NCI-H1694 (cell line): ENCODE measurements around the gene ASXL1.

Experiments
- DNase-seq: peaks from one replicate; lab custom pipeline; 2025; lab: John Stamatoyannopoulos, UW

The ASXL1 gene

GRCh38 chr20:32440069-32440757 is 82.1 kb downstream of the ASXL1 start:
- no peak for DNase-seq

DNA sequence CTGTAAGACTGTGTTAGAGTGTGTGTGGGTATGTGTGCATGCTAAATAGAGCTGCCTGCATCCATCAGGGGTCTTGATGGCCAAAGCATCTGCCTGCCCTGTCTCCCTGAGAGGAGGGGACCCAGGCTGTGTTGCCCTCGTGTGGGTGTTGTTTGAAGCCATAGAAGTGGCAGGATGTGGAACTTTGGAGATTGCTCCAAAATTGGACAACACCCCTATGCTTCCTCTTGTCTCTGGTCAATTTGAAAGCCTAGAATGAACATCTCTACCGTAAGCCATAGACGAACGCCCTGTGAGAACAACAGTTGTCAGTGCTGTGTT is 82.6 kb downstream of the ASXL1 start:
- DNase-seq, result no peak

DNA sequence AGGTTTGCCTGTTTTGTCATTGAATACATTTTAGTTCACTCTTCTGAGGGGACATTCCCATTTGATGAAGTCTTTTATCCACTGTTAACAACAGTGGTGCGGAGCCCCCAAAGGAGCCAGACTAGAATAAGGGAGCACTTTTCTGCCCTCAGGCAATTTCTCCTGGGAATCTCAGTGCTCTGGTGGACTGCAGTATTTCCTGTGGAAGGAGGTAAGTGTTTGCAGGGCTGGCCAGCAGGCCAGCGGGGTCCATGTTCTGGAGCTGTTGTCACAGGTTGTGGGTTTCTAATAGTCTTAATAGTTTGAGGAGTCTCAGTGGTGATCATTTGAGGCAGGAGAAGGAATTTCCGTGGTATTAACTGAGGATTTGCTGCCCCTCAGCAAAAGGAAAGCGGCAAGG is 83.5 kb downstream of the ASXL1 start:
- DNase-seq, result no peak

- no peak for DNase-seq
Observed at GRCh38 chr20:32442630-32443373, 84.7 kb downstream of the ASXL1 start.

DNA sequence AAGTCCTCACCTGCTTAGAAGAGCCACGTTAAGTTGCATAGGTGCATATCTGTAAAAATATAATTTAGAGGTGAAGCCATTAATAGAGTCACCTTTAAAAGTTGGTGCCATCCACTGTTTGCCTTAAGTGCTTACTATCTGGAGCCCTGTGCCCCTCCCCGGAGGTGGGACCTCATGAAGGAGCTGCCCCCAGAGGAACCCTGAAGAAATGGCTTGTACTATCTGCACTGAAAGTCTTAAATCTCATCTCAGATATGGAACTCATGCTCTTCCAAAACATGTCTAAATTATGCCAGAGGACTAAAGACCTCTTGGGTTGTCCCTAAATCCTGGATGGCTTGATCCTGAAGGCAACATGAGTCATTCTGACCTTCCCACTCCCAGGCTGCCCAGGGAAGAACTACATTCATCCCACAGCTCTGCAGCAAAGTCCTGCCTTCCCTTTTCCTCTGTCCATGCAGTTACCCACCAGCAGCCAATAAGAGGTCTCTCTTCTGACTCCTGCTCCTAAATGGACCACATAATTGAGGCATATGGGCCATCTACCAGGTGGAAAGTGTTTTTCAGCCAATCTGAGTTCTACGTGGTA is 85.3 kb downstream of the ASXL1 start:
- DNase-seq, result no peak

DNA sequence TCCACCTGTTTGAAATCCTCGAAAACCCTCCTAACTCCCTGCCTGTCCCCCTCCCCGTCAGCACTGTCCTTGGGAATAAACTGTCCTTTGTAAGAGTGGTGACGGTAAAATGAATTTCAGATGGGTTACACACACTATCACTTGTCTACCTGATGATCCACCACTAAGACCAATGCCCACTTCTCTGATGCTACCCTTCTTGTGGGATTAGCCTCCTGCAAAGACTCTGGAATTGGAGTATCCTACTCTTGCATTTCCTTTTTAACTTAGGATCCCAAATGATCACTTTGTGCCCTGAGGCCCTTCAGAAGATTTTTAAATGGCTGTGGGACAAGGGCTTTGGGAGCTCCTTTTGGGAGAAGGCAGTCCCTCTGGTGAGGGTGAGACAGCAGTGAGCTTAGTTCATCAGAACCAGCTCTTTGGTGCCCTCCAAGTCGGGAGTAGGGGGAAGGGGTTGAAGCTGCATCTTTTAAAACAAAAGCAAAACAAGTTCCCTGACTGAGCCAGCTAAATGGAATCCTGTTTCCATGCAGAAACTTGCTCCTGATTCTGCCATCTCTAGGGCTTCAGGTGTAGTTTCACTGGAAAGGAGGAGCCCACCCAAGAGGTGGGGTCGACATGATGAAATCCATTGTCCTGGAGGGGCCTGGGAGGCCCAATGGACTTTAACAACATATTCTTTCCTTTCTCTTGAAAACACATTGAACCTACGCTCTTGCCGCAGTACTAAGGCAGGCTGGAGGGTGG is 86.5 kb downstream of the ASXL1 start:
- DNase-seq, result no peak

DNA sequence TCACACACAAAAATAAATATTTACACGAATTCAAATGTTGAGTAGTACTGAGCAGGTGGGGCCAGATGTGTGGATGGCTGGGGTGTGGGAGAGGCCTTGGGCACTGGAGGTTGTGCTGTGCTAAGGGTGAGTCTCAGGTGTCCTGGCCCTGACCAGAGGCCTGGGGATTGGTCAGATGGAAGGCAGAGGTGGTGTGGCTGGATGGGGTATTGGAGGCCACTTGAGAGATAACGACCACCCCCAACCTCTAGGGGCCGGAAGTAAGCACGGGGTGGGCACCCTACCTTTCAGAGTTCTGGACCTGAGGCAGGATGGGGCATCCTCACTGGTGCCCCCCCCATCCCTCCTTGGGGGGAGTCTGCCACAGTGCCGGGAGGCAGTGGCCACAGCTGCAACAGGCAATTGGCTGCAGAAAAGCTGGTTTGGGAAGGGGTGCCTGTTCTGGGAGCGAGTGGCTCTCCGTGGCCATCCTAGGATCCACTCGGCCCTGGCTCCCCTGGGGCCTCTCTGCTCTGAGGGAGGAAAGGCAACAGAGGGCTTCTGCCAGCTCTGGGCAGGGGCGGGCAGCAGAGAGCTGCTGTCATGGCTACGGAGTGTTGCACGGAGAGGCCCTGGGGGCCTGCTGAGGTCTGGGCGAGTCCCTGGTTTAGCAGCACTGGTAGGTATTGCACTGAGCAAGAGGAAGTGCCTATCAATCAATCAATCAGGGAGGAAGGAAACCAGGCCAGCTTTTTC is 87.6 kb downstream of the ASXL1 start:
- DNase-seq, result no peak

DNA sequence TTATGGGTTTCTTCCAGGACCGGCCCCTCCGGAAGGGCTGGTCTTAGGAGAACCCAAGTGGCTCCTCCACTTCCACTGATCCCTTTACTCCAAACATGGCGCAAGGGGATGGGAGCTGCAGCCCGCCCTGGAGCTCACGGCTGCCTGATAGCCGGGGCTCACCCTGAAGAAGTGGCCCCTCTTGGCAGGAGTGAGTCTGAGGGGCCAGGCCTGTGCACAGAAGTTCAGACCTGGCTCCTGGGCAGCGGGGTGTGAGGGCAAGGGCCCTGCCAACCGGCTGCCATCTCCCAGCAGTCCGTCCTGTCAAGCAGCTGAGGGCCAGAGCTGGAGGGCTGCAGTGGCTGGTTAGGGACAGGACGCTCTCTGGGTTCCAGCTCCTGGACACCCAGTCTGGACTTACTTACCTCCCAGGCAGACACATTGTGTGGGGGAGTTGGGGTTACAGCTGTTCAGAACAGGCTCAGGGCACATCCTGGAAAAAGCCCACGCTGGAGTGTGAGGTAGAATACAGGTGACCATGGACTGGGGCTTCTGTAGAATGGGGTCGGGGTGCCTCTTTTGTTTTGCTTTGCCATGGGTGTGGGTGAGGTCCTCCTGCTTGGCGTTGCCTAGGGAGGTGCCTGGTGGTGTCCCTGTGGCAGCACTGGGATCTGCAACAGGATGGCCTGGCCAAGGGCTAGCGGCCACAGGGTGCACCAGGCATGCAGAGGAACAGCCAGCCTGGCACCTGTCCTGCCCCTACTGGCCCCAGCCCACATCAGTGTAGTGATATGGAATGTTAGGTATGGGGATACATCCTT is 88.4 kb downstream of the ASXL1 start:
- no peak for DNase-seq

DNA sequence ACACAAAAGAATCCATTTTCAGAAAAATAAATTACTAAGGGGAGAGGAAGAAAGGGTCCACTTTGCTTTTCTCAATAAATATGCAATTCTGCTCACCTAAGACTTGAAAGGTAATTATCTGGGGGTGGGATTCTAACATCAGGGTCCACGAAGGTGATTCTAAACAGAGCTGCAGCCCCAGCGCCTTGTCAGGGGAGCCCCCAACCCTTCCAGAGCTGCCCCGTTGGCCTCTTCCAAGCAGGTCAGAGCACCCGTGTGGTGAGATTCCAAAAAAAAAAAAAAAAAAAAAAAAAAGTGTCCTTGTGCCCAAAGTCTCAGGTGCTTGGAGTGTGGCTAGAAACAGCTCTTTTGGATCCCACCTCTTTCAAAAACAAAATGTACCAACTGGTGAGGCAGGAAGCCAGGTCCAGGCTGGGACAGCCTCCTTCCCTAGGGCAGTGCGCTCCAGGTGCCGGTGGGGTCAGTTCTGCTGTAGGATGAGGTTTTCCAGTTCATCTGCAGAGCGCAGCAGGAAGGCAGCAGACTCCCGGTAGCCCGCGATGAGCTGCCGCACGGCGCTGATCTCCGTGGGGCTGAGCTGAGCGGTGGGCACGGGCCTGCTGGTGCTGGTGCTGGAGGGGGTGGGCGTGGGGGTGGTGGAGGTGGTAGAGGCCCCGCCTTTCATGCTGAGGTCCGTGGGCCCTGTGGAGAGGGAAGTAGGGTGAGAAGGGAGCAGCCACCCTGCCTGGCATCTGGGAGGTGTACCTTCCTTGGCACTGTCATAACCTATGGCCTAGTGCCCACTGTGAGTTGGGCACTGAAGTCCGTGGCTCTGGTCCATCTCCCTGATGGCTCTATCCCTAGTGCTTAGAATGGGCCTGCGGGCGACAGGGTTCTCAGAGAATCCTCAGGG is 89.3 kb downstream of the ASXL1 start:
- DNase-seq, result no peak

DNA sequence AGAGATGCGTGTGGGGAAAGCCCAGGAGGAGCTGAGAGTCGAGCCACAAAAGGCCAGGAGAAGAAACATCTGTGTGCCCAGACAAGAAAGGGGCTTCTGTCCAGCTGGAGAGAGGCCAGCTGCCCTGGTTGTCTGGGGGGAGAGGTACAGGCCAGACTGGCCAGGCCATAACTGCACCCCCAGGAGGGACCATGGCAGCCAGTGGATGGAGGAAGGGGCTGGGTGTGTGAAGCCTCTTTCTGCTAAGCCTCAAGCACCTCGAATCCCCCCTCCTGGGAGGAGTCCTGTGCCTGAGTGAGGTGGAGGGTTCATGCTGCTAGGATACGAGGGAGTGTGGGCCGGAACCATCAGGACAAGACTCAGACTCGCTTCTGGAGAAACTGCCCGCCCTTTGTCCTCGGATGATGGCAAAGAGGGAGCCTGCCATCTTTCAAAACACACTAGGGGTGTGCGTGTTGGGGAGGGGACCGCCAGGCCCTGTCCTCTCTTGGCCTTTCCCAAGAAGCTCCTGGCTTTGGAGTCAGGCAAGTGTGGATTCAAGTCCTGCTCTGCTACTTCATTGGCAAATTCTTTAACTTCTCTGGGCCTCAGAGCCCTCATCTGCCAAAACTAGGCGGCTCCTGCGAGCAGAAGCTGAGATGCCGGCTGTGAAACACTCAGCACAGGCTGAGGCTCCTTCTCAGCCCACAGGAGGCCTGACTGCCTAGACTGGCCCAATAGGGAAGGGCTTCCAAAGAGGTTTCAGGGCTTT is 90.3 kb downstream of the ASXL1 start:
- DNase-seq, result no peak

- DNase-seq, result no peak
Observed at GRCh38 chr20:32449057-32449889, 91.1 kb downstream of the ASXL1 start.

DNA sequence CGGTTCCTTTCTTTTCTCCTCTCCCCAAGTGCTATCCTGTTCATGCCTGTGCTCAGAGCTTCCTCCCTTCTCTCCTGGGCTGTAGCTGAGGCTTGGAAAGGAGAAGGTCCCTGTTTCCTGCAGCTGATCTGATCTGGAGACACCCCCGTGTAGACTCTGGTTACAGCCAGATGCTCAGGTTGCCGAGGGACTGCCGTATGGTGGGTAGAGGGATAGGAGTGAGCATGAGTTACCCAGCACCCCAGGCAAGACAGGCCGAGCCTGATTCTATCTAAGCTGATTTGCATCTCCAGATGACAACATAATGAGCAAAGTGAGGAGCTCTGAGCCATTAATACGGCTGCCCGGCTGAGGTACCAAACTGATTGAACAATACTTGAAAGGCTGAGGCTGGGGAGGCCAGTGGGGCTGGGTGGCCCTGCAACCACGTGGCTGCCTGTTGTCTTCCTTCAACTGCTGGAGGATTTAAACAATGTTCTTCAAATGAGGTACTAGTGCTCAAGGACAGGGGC is 91.8 kb downstream of the ASXL1 start:
- no peak for DNase-seq

- no peak for DNase-seq
Observed at GRCh38 chr20:32450484-32451061, 92.4 kb downstream of the ASXL1 start.

- DNase-seq, result no peak
Observed at GRCh38 chr20:32451340-32451681, 93.2 kb downstream of the ASXL1 start.

DNA sequence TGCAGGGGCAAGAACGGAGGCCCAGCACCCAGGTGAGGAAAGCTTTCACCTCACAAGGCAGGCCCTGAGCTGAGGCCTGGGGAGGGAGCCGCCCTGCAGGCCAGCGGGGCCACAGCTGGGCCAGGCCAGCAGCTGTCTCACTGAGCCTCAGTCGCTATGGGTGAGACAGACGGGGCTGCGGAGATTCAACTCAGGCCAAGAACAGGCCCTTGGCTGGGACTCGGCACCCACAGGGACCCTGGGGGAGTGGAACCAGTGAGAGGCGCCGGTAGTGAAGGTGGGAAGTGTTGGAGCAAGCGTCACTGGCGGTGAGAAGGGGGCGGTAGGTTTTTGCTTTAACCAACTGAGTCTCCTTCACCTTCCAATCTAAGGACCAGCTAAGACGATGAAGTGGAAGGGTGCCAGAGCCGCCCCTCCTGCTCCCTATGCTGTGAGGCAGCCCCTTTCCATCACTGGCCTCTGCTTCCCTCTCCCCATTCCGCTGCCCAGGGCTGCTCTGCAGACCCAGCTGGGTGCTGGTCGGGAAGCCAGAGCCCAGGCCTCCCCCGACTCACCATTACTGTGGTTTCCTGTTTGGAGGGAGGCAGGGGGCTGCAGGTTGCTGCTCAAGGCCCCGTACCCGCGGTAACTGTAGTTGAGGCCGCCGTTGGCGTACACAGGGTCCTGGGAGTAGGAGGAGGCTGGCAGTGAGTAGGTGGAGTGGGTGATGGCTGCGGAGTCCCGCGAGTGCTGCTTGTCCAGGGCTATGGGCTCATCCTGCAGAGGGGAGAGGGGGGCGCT is 93.7 kb downstream of the ASXL1 start:
- no peak for DNase-seq

DNA sequence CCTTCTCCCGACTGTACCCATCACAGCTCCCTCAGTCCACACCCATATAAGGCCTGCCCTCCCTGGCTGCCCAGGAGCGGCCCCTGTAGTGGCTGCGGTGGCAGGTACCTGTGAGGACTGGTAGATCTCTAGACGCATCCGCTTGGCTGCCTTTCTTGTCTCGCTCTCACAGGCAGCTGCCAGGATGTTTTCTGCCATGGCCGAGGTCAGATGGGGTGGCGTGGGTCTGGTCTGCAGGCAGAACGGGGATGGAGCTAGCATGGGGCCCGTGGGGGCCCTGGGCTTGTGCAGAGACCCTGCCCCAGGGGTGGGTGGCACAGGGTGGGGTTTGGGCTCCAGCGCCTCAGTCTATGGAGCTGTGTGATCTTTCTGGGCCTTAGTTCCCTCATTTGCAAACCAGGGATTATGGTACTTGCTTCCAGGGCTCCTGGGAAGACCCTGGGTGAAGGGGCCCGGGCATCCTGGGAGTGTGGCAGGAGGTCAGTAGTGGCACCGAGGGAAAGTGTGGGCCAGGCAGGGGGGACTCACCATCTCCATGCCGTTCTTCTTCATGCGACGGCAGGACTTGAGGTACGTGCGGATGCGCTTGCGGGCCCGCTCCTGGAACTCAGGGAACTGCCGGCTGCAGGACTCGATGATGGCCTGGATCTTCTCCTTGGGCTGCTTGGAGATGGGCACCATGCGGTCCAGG is 94.8 kb downstream of the ASXL1 start:
- no peak for DNase-seq
